ENCODE measurements around the gene SLC35G6.
"Not testable (repeated sequence)": the region's sequence is repeated elsewhere in the genome, so short reads cannot be mapped to it uniquely, and the experiment has no call there.

The SLC35G6 gene

DNA sequence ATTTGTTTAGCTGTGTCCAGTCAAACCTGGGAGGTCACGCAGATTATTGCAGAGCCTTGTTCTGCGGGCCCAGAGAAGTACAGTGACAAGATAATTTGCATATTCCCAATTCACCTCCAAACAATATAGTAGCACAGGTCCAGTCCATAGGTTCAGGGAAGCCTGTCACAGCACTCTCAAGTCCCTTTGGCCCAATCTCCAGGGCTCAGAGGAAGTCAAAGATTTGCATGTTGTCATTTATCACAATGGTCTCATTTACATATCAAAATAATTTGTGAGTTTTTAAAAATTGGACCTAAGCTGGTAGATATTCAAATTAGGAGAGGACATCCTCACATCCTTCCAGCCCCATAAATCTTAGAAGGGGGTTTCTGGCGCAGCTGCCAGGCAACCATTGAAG is 13.7 kb upstream of the SLC35G6 start:
- H3K4me3 ChIP-seq (ENCODE audit: low read length) = no peak overlapping the region
- DNase-seq (ENCODE audit: low read depth) = no peak

DNA sequence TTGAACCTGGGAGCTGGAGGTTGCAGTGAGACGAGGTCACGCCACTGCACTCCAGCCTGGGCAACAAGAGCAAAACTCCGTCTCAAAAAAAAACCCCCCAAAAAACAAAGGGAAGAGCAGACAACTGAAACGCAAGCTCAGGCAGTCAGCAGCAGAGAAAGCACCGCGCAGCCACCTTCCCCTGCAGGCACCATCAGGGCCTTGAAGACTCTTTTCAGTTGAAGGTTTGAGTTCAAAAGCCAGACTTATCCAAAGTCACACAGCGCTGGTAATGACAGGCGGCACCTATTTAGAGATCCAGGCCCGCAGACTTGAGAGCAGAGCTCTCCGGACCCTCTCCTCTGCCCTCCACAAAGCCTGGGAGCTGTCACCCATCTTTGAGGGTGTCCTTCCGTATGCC is 13.0 kb upstream of the SLC35G6 start:
- no peak for DNase-seq (ENCODE audit: low read depth)
- H3K4me3 ChIP-seq (ENCODE audit: low read length) = no peak overlapping the region
- TF ChIP-seq, protein P1, sequence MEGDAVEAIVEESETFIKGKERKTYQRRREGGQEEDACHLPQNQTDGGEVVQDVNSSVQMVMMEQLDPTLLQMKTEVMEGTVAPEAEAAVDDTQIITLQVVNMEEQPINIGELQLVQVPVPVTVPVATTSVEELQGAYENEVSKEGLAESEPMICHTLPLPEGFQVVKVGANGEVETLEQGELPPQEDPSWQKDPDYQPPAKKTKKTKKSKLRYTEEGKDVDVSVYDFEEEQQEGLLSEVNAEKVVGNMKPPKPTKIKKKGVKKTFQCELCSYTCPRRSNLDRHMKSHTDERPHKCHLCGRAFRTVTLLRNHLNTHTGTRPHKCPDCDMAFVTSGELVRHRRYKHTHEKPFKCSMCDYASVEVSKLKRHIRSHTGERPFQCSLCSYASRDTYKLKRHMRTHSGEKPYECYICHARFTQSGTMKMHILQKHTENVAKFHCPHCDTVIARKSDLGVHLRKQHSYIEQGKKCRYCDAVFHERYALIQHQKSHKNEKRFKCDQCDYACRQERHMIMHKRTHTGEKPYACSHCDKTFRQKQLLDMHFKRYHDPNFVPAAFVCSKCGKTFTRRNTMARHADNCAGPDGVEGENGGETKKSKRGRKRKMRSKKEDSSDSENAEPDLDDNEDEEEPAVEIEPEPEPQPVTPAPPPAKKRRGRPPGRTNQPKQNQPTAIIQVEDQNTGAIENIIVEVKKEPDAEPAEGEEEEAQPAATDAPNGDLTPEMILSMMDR (conservative IDR thresholded peaks at IDR 0.05; ENCODE audit: low read depth, low read length) = no peak

More for the DNA sequence above, 13.7 kb upstream of the SLC35G6 start:
- TF ChIP-seq, protein P1 (conservative IDR thresholded peaks at IDR 0.05; ENCODE audit: low read depth, low read length) = no peak

GRCh38 chr17:7468804-7469389 is 12.3 kb upstream of the SLC35G6 start:
- DNase-seq (ENCODE audit: low read depth) = no peak
- H3K4me3 ChIP-seq (ENCODE audit: low read length) = no peak overlapping the region
- TF ChIP-seq, protein P1 (conservative IDR thresholded peaks at IDR 0.05; ENCODE audit: low read depth, low read length) = no peak

GRCh38 chr17:7469843-7470242 is 11.4 kb upstream of the SLC35G6 start:
- not testable (repeated sequence) for DNase-seq (ENCODE audit: low read depth); H3K4me3 ChIP-seq (ENCODE audit: low read length)

DNA sequence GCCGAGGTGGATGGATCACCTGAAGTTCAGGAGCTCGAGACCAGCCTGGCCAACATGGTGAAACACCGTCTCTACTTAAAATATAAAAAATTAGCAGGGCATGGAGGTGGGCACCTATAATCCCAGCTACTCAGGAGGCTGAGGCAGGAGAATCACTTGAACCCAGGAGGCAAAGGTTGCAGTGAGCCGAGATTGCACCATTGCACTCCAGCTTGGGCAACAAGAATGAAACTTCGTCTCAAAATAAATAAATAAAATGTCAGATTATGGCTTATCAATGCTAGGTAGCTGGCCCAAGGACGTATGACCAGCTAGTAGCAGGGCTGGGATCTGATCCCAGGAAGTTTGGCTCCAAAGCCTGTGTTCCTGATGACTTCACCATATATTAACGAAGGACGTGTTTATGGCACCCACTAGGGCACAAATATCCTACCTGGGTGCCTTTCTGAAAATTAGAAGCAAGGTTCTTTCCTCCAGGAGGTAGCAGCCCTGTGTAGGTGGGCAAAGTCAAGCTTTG is 10.7 kb upstream of the SLC35G6 start:
- not testable (repeated sequence) for DNase-seq (ENCODE audit: low read depth); H3K4me3 ChIP-seq (ENCODE audit: low read length)

- TF ChIP-seq, protein P1 (conservative IDR thresholded peaks at IDR 0.05; ENCODE audit: low read depth, low read length) = no peak
- H3K4me3 ChIP-seq (ENCODE audit: low read length) = no peak overlapping the region
- DNase-seq (ENCODE audit: low read depth) = no peak
These were observed 9.5 kb upstream of the SLC35G6 start for GRCh38 chr17:7471729-7472128.

DNA sequence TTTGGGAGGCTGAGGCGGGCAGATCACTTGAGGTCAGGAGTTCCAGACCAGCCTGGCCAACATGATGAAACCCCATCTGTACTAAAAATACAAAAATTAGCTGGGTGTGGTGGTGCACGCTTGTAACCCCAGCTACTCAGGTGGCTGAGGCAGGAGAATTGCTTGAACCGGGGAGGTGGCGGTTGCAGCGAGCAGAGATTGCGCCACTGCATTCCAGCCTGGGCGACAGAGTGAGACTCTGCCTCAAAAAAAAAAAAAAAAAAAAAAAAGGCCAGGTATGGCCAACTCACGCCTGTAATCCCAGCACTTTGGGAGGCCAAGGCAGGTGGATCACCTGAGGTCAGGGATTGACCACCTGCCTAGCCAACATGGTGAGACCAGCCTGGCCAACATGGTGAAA is 6.5 kb upstream of the SLC35G6 start:
- not testable (repeated sequence) for DNase-seq (ENCODE audit: low read depth); H3K4me3 ChIP-seq (ENCODE audit: low read length)

GRCh38 chr17:7475764-7476422 is 5.4 kb upstream of the SLC35G6 start:
- TF ChIP-seq, protein P1 (conservative IDR thresholded peaks at IDR 0.05; ENCODE audit: low read depth, low read length) = no peak
- no peak for DNase-seq (ENCODE audit: low read depth)
- H3K4me3 ChIP-seq (ENCODE audit: low read length) = no peak overlapping the region

Measured in retinal pigment epithelial cell (primary cell).